ENCODE measurements around the gene CRYL1.

CRYL1 gene

DNA sequence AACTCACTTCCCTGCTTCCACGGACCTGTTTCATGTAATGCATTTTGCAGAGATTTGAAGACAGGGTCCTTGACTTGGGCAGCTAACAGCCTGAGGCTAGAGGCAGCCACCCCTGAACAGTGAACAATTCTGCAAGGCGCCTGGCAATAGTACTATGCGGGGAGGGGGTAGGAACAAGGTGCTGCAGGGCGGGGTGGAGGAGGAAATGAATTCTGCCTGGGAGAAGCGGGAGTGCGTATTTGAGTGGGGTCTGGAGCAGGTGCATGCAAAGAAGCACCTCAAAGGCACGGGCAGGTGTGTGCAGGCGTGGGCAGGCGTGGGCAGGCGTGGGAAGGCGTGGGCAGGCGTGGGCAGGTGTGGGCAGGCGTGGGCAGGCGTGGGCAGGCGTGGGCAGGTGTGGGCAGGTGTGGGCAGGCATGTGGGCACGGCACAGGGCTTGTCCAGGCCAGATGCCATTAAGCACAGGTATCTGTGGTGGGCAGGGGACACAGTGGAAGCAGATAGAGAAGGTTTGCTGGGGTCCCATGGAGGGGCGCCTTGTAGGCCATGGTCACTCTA, 163.1 kb downstream of the CRYL1 start:
- Histone ChIP-seq H3K36me3 (no peaks in the 10 kb centered on the region), H3K27ac (no peak overlapping the region), H3K9me3 (no peaks in the 10 kb centered on the region), H3K4me3 (ENCODE audit: low read depth in 1 of 2, low read length in 1 of 2) (no peak overlapping the region), H3K27me3 (no peaks in the 10 kb centered on the region), H3K4me1 (ENCODE audit: control insufficient read depth in 1 of 2, insufficient read depth in 1 of 2, low read depth in 1 of 2, low read length in 1 of 2) (no peaks in the 10 kb centered on the region)
- TF ChIP-seq, protein P1, sequence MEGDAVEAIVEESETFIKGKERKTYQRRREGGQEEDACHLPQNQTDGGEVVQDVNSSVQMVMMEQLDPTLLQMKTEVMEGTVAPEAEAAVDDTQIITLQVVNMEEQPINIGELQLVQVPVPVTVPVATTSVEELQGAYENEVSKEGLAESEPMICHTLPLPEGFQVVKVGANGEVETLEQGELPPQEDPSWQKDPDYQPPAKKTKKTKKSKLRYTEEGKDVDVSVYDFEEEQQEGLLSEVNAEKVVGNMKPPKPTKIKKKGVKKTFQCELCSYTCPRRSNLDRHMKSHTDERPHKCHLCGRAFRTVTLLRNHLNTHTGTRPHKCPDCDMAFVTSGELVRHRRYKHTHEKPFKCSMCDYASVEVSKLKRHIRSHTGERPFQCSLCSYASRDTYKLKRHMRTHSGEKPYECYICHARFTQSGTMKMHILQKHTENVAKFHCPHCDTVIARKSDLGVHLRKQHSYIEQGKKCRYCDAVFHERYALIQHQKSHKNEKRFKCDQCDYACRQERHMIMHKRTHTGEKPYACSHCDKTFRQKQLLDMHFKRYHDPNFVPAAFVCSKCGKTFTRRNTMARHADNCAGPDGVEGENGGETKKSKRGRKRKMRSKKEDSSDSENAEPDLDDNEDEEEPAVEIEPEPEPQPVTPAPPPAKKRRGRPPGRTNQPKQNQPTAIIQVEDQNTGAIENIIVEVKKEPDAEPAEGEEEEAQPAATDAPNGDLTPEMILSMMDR (IDR thresholded peaks at IDR 0.05), result no peak

DNA sequence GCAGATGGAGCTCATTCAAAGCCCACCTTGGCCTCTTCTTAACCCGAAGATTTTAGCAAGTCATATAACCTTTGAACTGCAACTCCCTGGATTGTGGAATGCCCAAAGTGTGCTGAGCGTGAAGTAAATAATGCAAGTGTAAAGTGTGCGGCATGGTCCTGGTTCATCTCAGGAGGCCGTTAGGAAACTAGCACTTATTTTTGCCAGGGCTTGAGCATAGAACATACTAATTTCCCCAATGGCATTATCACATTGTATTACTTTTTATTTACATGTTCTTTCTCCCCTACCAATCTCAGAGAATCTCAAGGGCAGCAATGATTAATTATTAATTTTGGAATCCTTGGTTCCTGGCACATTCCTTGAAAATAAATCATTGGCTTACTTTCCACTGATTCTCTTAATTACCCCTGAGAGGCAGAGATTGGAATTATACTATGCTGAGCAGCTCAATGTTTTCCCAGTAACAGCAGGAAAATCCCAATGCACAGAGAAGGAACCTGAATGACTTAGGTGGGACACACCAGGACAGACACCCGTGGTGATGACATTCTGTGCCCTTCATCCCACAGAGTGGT, 164.7 kb downstream of the CRYL1 start:
- Histone ChIP-seq H3K27ac (no peak overlapping the region), H3K36me3 (no peaks in the 10 kb centered on the region), H3K4me1 (ENCODE audit: control insufficient read depth in 1 of 2, insufficient read depth in 1 of 2, low read depth in 1 of 2, low read length in 1 of 2) (no peaks in the 10 kb centered on the region), H3K4me3 (ENCODE audit: low read depth in 1 of 2, low read length in 1 of 2) (no peak overlapping the region), H3K9me3 (no peaks in the 10 kb centered on the region), H3K27me3 (no peaks in the 10 kb centered on the region)
- TF ChIP-seq, protein P1 (IDR thresholded peaks at IDR 0.05), result no peak

DNA sequence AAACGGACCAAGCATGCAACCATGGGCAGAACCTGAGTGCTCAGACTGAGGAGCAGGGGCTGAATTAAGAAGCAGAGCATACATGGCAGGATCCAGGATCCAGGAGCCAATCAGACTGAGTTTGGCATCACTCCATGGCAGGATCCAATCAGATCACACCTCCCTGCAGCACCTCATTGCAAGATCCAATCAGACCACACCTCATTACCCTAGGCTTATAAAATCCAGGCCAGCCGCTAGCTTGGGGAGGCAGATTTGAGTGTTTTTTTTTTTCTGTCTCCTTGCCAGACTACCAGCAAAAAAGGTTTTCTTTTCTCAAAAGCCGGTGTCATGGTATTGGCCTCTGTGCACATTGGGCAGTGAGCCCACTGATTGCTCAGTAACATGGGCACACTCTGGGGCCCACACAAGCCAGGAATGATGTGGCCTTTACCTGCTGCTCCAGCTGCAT, 165.6 kb downstream of the CRYL1 start:
- no peak overlapping the region for H3K27ac ChIP-seq
- H3K27me3 ChIP-seq, result no peaks in the 10 kb centered on the region
- TF ChIP-seq, protein P1 (IDR thresholded peaks at IDR 0.05), result no peak
- no peak overlapping the region for H3K4me3 ChIP-seq (ENCODE audit: low read depth in 1 of 2, low read length in 1 of 2)
- no peaks in the 10 kb centered on the region for H3K9me3 ChIP-seq
- no peaks in the 10 kb centered on the region for H3K36me3 ChIP-seq
- H3K4me1 ChIP-seq (ENCODE audit: control insufficient read depth in 1 of 2, insufficient read depth in 1 of 2, low read depth in 1 of 2, low read length in 1 of 2), result no peaks in the 10 kb centered on the region

DNA sequence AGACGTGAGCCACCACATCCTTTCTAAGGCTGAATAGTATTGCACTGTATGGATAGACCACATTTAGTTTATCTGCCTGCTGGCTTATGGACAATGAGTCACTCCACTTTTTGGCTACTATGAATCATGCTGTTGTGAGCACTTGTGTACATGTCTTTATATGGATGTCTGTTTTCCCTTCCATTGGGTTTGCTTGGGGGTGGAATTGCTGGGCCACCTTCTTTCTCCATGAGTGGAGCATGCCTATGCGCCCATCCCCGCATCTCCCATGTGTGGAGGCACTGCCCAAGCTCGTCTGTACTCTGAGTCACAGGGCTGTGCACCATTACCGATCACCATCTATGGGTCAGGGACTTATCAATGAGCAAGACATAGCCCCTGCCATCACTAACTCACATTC, 166.3 kb downstream of the CRYL1 start:
- no peak overlapping the region for H3K4me3 ChIP-seq (ENCODE audit: low read depth in 1 of 2, low read length in 1 of 2)
- H3K36me3 ChIP-seq, result no peaks in the 10 kb centered on the region
- H3K27ac ChIP-seq, result no peak overlapping the region
- no peaks in the 10 kb centered on the region for H3K9me3 ChIP-seq
- no peaks in the 10 kb centered on the region for H3K27me3 ChIP-seq
- peaks cover 3% of the 10 kb centered on the region in 2 experiments for H3K4me1 ChIP-seq (ENCODE audit: control insufficient read depth in 1 of 2, insufficient read depth in 1 of 2, low read depth in 1 of 2, low read length in 1 of 2)
- TF ChIP-seq, protein P1 (IDR thresholded peaks at IDR 0.05), result no peak

DNA sequence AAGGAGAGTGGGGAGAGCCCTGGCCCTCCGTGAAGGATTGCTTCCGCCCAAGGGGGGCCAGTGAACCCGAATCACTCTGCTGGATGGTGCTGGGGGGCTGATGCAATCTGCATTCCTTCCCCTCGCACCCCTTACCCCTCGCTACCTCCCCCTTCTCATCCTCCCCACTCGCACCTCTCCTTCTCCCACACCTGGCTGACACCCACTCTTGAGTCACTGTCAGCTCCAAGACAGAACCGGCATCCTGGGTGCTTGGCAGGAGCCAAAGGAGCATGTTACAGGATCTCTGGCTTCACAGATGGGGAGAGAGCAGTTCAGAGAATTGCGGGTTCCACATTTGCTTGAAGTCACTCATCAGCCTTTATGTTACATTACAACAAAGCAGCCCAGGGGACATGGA, 167.6 kb downstream of the CRYL1 start:
- no peaks in the 10 kb centered on the region for H3K9me3 ChIP-seq
- TF ChIP-seq, protein P1 (IDR thresholded peaks at IDR 0.05), result no peak
- no peak overlapping the region for H3K4me3 ChIP-seq (ENCODE audit: low read depth in 1 of 2, low read length in 1 of 2)
- no peaks in the 10 kb centered on the region for H3K36me3 ChIP-seq
- no peaks in the 10 kb centered on the region for H3K27me3 ChIP-seq
- H3K27ac ChIP-seq, result no peak overlapping the region
- H3K4me1 ChIP-seq (ENCODE audit: control insufficient read depth in 1 of 2, insufficient read depth in 1 of 2, low read depth in 1 of 2, low read length in 1 of 2), result peaks cover 11 to 14% of the 10 kb centered on the region in 2 experiments

Data from neutrophil (primary cell).